HG03045 (cell line): Measurements from ENCODE around the gene ACKR4.
"Not testable (repeated sequence)": the region's sequence is repeated elsewhere in the genome, so short reads cannot be mapped to it uniquely, and the experiment has no call there.

ENCODE experiments used
- ATAC-seq: cut with Tn5 transposase; IDR thresholded peaks from one replicate; pipeline ENCODE4 v1.9.1; 2021; ENCODE audit warnings: mild to moderate bottlenecking, moderate library complexity; ENCODE audit not compliant: unreplicated experiment

Gene ACKR4

DNA sequence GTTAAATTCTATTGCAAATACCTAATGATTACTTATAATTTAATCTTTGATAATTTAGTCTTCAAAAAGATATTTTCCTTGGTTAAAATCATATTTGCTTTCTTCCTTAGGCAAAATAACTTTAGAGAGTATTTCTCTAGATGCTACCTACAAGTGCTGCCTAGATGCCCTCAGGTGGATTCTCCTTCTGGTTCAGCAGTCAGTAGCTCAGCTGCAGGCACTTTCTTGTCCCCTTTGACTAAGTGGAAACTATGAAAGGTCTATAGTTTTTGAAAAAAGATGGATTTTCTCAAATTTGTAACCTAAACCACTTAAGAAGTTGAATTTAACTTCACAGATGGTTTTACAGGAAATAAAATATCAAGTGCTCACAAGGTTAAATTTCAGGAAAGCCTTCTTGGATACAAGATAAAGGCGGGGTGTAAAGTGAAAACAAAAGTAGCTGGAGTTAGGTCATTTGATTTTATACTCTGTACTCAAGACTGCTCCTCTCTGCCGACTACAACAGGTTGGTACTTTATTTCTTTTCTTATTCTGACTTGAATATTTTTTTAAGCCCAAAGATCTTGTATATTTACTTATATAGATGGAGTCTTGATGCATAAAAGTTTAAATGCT is at the start of gene ACKR4:
Gene ACKR4, plus strand, starts transcription at position 455 of the 618 bp plus-strand sequence. CDS start 3,128 bp downstream, outside the sequence.
- ATAC-seq: no peak

DNA sequence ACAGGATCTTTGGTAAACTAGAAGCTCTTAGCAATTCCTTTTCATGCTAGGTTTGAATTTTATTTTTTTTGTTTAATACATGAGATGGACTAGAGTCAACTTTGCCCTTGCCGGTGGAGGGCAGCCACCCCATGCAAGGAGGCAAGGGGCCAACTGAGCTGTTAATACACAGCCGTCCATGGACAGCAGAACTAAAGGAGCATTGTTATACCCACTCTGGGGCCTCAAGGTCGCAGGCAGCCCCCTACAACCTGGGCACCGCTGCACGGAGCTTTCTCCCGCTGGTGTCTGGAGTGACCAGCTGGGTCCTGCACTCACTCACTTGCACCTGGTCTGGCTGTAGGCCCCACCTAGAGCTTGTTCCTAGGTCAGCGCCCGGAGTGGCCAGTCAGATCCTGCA is 47.9 kb upstream of the ACKR4 start:
- ATAC-seq: no peak

DNA sequence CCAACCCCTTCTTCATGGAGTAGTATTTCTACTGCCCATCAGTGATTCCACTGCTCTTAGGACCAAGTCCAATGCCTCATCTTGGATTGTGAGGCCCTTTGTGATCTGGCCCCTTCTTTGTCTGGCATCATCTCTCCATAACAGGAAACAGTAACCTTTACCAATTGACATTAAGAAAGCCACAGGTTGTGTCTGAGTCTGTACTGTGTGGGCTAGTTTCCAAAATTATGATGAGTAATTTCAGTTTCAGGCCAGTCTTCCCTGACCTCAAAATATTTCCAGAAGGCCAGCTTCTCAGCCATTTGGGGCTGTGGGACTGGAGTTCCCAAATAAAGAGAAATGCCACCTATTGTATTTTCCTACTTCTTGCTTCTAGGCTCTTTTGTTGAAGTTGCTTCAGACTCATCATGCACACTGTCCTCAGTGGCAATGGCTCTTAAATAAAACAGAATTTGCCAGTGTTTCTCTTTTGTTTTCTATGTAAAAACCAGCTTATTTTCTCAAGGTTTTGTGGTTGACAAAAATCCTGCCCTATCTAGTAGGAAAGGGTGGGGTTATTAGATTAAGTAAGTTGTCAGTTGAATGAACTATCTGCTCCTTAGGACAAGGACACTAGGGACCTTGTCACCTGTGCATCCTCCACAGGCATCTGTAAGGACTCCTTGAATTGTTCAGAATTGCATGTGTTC is 47.0 kb upstream of the ACKR4 start:
- peak; percentile 75 for ATAC-seq

DNA sequence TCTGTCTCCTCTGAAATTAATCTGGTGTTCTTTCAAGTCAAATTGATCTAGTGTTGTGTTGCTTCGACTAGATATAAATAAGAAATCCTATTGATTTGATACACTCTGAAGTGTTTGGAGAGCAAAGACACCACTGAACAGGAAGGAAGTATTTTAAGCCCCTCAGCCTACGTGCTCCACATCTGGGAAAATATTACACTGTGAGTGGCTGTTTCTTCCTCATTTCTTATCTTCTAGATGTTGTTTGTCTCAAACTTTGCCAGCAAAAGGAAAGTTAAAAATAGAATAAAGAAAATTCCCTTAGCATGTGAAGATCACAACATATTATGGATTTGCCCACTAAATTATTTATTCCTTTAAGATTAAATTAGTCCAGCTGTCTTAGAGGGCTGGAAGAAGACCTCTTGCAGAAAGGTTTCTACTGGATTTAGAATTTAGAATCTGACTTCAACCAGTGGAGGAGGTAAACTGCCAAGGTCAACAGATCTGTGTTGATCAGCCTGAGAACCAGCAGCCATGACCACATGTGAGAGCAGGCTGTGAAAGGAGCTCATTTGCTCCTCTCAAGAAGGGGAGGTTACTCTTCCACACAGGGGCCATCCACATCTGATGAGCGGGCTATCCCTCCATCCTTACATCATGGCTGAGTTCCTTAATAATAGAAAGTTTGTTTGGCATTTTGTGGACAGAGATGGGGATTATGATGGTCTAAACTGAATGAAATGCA is 46.3 kb upstream of the ACKR4 start:
- ATAC-seq: no peak

DNA sequence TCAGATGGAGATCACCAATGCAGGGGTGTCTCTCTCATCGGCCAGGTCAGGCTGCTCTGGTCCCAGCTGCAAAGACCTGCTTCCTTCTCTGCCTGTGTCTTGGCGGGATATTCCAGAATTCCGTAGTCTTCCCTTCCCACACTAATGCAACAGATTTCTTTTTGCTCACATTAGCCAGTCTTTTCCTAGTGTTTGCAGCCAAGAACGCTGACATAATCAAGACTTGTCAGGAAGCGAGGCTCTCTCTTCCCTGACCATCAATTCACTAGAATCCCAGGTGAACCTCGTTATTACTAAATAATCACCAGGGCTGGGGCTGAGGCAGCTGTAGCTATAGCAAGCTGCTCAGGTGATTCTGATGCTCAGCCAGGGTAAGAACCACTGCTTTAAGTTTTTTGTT is 43.2 kb upstream of the ACKR4 start:
- ATAC-seq: no peak

DNA sequence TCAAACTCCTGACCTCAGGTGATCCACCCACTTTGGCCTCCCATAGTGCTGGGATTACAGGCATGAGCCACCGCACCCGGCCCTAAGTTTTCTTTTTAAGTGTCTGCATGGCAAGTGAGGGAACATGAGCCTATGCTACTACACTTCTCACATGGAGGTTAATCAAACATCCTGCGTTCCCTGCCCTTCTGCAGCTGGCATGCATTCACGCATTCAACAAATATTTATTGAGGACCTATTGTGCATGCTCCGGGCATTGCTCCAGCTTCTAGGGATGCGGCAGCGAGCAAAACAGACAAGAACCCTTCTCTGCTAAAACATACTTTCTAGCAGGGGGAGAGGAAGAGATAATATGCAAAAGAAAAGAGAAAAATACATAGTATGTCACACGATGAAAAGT is 42.6 kb upstream of the ACKR4 start:
- no peak for ATAC-seq

DNA sequence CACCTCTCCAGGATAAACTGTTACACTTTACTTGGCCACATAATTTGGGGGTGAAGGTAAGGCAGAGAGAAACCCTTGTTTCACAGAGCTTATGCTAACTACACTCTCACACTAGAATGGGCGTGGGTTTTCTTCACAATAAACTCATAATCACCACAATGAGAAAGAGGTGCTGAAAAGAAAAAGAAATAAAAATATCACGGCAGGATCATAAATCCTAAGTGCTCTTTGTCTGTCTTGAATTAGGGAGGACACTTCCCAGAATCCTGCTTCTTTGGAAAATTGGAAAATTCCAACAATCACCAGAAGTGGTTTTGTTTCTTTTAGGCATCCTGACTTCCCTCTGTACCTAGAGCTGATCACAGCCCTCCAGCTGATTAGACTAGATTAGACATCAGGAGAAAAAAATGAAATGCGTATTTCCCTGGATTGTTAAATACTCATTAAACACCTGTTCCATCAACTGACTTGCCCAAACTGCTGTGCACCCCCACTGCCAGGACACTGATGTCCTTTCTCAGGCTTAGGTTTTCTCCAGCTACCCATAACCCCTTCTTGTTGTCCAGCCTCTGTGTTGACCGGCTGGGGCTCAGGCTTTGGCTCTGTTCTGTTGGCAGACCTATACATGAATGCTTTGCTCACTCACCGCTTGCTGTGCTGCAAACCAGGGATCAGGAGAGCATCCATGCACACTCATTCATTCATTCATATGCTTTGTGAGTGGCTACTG is 41.6 kb upstream of the ACKR4 start:
- ATAC-seq: no peak

DNA sequence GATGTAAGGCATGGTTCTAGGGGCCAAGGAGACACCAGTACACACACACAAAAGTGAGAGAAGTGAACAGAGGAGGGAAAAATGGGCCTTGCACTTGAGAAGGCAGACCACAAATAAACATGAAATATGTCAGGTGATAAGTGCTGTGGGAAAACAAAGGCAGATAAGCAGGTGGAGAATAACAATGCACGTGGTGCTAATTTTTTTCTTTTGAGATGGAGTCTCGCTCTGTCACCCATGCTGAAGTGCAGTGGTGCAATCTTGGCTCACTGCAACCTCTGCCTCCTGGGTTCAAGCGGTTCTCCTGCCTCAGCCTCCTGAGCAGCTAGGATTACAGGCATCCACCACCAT is 41.1 kb upstream of the ACKR4 start:
- not testable (repeated sequence) for ATAC-seq

DNA sequence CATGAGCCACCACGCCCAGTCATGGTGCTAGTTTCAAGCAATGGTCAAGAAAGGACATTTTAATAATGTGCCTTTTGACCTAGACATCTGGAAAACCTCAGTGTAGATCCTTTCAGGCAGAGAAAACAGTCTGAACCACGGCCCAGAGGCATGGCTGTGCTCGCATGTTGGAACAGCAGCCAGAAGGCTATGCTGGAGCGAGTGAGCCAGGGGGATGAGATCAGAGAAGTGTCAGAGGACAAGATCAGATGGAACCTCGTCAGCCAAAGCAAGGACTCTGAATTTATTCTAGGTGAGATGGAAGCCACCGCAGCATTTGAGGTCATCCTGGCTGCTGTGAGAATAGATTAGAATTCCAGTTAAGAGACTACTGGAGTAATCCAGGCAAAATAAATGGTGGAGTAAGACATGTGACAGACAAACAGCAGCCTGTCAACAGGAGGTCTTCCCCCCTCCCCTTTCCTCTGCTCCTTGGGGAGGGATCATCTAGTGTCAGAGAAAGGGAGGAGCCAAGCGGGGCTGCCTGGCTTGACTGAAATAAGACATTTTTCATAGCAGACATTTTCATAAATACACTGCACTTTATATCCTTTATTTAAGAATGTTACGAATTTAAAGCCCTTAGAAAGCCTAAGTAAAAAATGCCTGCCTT is 40.4 kb upstream of the ACKR4 start:
- no peak for ATAC-seq

DNA sequence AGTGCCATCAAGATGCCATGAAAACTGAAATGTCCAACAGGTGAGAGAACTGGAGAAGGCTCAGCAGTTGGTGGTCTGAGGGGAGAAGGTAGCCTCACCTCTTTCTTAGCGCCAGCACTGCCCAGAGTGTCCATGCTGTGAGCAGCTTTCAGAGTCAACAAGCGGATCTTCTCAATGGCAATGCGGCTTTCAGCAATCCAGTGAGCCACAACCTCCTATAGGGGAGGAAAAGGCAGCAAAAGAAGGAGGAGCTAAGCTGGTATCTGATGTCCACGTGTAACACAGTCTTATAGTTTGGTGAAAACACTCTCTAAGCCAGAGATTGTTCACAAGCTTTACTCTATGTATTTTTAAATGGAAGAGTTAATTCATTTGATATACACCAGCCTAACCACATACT is 36.1 kb upstream of the ACKR4 start:
- no peak for ATAC-seq

DNA sequence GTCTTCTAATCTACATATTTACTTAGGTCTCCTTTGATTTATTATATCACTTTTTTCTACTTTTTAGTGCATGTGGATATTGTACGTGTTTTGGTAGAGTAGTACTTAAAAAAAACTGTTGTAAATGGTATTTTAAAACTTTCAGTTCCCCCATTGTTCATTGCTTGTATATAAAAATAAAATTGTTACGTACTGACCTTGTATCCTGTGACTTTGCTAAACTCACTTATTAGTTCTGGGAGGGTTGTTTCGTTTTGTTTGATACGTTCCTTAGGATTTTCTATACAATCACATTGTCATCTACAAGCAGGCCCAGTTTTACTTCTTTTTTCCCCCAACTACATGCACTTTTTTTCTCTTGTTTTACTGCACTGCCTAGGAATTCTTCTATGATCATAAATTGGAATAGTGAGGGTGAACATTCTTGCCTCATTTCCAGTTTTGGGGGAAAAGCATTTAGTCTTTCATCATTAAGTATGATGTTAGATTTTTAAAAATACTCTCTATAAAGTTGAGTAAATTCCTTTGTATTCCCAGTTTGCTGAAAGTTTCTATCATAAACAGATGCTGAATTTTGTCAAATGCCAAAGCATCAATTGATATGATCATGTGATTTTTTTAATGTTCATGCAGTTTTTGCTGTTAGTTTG is 33.5 kb upstream of the ACKR4 start:
- ATAC-seq: no peak

DNA sequence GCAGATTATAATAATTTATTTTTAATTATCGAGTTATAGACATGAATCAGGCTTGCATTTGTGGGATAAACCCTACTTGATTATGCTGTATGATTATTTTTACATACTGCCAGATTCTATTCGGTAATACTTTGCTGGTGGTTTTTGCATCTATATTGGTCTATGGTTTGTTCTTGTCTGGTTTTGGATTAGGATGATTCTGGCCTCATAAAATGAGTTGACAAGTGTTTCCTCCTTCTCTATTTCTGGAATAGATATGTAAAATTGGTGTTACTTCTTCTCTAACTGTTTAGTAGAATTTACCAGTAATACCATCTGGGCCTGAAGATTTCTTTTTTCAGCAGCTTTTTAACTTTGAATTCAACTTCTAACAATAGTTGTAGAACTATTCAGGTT is 33.0 kb upstream of the ACKR4 start:
- no peak for ATAC-seq

DNA sequence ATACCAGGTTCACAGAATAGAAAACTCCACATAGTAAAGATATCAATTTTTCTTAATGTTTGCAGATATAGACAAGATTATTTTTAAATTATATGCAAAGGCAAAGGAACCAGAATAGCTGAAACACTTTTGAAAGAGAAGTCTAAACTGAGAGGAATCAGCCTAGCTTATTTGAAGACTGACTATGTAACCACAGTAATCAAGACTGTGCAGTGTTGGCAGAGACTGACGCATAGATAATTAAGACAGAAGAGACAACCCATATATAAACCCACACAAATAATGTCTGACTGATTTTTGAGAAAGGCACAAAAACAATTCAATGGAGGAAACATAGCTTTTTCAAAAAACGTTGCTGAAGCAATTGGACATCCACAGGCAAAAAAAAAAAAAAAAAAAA is 28.6 kb upstream of the ACKR4 start:
- no peak for ATAC-seq

DNA sequence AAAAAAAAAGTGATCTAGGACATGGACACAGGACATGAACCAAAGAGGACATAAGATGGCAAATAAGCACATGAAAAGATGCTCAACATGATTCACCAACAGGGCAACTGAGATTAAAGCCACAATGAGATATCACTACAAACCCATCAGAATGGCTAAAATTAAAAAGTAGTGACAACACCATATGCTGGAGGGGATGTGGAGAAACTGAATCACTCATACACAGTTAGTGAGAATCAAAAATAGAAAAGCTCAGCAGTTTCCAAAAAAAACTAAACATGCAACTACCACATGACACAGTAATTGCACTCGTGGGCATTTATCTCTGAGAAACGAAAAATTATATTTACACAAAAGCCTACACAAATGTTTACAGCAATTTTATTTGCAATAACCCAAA is 27.9 kb upstream of the ACKR4 start:
- ATAC-seq: no peak

DNA sequence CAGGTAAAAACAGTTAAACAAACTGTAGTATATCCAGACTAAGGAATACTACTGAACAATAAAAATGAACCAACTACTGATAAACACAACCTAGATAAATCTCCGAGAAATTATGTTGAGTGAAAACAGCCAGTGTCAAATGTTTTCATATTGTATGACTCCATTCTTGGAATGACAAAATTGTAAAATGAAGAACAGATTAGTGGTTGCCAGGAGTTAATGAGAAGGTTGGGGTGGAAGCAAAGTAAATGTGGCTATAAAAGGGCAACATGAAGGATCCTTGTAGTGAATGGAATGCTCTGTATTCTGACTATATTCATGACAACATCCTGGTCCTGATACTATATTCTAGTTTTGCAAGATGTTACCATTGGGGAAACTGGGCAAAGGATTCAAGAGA is 27.5 kb upstream of the ACKR4 start:
- no peak for ATAC-seq

DNA sequence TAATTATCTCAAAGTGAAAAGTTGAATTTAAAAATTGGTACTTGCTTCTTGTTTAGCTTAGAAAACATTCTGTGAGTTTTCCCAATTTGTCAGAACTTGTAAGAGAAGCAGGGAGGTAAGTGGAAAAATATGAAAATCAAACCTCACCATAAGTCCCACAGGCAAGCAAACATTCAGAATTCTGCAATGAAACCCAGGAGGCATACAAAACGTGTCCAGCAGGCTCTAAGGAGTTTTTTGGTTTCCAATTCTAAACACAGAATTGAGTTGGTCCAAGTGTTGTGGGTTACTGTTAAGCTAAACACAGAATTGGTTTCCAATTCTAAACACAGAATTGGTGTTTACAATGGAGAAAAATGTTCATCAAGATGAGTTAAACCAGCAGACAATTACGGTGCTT is 27.1 kb upstream of the ACKR4 start:
- no peak for ATAC-seq

DNA sequence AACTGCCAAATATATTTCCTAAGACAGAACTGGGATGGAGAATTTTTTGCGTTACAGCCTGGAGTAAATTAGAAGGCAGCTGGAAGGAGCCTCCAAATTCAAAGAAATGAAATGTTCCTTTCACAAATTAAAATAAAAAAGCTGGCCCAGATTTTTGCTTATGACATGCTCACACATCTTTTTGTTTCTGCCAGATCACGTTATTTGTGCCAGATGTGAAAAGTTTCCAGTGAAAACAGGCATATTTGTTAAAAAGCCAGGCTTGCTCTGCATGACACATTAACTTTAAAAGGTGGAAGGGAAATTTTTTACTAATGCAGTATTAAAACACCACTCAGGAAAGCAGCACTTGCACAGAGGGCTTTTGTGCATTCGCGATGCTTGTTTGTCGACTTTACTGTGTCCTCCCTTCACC is 23.3 kb upstream of the ACKR4 start:
- ATAC-seq: no peak

DNA sequence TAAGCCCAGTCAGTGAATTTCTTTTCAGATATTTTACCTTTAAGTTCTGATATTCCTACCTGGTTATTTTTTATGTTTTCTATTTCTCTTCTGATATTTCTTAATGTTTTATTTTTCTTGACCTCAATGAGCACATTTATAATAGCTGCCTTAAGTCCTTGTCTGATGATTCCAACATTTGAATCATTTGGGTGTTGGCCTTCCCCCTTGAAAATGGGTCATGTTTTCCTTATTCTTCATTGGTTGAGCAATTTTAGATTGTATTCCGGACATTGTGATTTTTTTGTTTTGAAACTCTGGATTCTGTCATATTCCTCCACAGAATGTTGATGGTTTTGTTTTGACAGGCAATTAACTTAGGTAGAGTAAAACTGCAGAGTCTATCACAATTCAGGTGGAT is 9.7 kb upstream of the ACKR4 start:
- ATAC-seq: no peak

DNA sequence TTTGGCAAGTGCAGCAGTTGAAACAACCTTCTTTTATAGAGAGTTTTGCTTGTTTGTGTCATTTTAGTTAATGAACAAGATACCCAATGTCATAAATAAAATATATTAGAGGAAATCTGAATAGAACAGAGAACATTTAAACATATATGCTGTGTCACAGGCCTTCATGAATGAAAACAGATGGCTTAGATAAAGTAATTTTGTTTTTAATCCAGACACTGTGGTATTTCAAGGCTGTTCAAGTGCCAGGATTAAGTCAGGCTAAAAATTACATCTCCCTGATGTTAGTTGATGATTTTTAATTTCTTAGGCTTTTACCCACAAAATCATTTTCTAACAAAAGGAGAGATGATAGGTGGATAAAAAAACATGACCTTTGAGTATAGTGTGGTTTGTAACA is 4.9 kb upstream of the ACKR4 start:
- ATAC-seq: no peak

DNA sequence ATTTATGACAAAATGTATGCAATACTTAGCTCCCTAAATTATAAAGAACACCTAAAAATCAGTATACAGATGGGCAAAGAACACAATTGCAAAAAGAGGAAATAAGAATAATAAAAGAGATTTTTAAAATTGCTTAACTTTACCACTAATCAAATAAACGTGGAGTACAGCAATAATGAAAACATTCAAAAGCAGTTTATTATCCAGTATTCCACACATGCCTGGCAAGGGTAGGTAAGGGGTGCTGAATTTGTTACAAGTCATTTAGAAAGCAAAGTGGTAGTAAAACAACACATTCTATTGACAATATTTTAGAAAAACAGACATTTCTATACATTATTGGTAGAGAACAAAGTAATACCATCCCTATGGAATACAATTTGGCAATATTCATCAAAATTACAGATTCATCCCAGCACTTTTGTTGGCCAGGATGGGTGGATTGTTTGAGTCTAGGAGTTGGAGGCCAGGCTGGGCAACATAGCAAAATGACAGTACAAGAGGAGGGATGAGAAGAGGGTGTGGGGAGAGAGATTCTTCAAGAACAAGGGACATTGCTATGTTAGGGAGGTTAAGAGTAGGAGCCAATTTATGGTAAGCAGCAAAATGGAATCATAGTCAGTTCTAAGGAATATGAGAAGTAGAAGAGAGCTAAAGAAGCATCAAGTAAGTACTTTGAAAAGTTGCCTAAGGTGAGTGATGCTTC is 3.7 kb upstream of the ACKR4 start:
- no peak for ATAC-seq
